Measurements from ENCODE around the gene GCNT3.

GRCh38 chr15:59571606-59572005 is 40.0 kb upstream of the GCNT3 start:
- no peak for TF ChIP-seq POLR2A (IDR thresholded peaks at IDR 0.05)
- TF ChIP-seq, protein P1, sequence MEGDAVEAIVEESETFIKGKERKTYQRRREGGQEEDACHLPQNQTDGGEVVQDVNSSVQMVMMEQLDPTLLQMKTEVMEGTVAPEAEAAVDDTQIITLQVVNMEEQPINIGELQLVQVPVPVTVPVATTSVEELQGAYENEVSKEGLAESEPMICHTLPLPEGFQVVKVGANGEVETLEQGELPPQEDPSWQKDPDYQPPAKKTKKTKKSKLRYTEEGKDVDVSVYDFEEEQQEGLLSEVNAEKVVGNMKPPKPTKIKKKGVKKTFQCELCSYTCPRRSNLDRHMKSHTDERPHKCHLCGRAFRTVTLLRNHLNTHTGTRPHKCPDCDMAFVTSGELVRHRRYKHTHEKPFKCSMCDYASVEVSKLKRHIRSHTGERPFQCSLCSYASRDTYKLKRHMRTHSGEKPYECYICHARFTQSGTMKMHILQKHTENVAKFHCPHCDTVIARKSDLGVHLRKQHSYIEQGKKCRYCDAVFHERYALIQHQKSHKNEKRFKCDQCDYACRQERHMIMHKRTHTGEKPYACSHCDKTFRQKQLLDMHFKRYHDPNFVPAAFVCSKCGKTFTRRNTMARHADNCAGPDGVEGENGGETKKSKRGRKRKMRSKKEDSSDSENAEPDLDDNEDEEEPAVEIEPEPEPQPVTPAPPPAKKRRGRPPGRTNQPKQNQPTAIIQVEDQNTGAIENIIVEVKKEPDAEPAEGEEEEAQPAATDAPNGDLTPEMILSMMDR (IDR thresholded peaks at IDR 0.05), result no peak

Measured in heart left ventricle (tissue), 13 donors.